DOHH2 (cell line): ENCODE results near the gene SLAIN1.

Experiments used
- H3F3A ChIP-seq: fragments of 200-600 bp; sonication (generic), shearing (Covaris generic); 2 replicates; pipeline ENCODE4 v1.6.0; 2016; ENCODE audit warnings: antibody characterized with exemption, mild to moderate bottlenecking; ENCODE audit not compliant: control insufficient read depth, insufficient read depth
- H3K27ac ChIP-seq: fragments of 200-600 bp; sonication (generic); 2 replicates; pipeline ENCODE4 v1.5.1; 2014; ENCODE audit warnings: low read depth, mild to moderate bottlenecking, low read length, moderate library complexity
- H3K27me3 ChIP-seq: fragments of 200-600 bp; sonication (generic); 2 replicates; pipeline ENCODE4 v1.6.1; 2014; ENCODE audit warnings: mild to moderate bottlenecking, low read length, mixed read lengths; ENCODE audit not compliant: control insufficient read depth
- H3K36me3 ChIP-seq: fragments of 200-600 bp; sonication (generic); 2 replicates; pipeline ENCODE4 v1.6.1; 2014; ENCODE audit warnings: mild to moderate bottlenecking, low read length, moderate library complexity, mixed read lengths; ENCODE audit not compliant: control insufficient read depth
- H3K4me1 ChIP-seq: fragments of 200-600 bp; sonication (generic); 2 replicates; pipeline ENCODE4 v1.6.1; 2014; ENCODE audit warnings: mild to moderate bottlenecking, low read length, mixed read lengths; ENCODE audit not compliant: control insufficient read depth
- H3K4me2 ChIP-seq: fragments of 200-600 bp; sonication (generic); 2 replicates; pipeline ENCODE4 v1.6.0; 2014; ENCODE audit warnings: mild to moderate bottlenecking, low read length, moderate library complexity
- H3K4me3 ChIP-seq: fragments of 200-600 bp; sonication (generic); 2 replicates; pipeline ENCODE4 v1.5.1; 2014; ENCODE audit warnings: mild to moderate bottlenecking, low read length, mixed read lengths
- H3K79me2 ChIP-seq: fragments of 200-600 bp; sonication (generic); 2 replicates; pipeline ENCODE4 v1.6.1; 2014; ENCODE audit warnings: mild to moderate bottlenecking, low read length, mixed read lengths; ENCODE audit not compliant: control insufficient read depth
- H3K9me2 ChIP-seq: fragments of 200-600 bp; sonication (generic); replicated peaks from 2 replicates; pipeline ENCODE4 v1.6.1; 2014; ENCODE audit warnings: mild to moderate bottlenecking, low read length, mixed read lengths; ENCODE audit not compliant: control insufficient read depth
- H3K9me3 ChIP-seq: fragments of 200-600 bp; sonication (generic); 2 replicates; pipeline ENCODE4 v1.6.1; 2014; ENCODE audit warnings: antibody characterized with exemption, low read length, mixed read lengths; ENCODE audit not compliant: control insufficient read depth, insufficient read depth
- H4K20me1 ChIP-seq: fragments of 200-600 bp; sonication (generic); 2 replicates; pipeline ENCODE4 v1.6.0; 2014; ENCODE audit warnings: low read depth, mild to moderate bottlenecking, antibody characterized with exemption, low read length, moderate library complexity; ENCODE audit not compliant: control insufficient read depth, insufficient read depth
- CTCF ChIP-seq: fragments of 200-600 bp; sonication (generic); IDR thresholded peaks from one replicate; pipeline ENCODE4 v1.5.1; 2014; ENCODE audit warnings: antibody characterized with exemption, mild to moderate bottlenecking, low read depth, low read length; ENCODE audit not compliant: poor library complexity, severe bottlenecking
- EZH2phosphoT487 ChIP-seq: fragments of 200-600 bp; sonication (generic); IDR thresholded peaks from 2 replicates; pipeline ENCODE4 v1.6.1; 2017; ENCODE audit warnings: borderline replicate concordance, mild to moderate bottlenecking, antibody characterized with exemption, low read length, moderate library complexity, mixed read lengths

The SLAIN1 gene

DNA sequence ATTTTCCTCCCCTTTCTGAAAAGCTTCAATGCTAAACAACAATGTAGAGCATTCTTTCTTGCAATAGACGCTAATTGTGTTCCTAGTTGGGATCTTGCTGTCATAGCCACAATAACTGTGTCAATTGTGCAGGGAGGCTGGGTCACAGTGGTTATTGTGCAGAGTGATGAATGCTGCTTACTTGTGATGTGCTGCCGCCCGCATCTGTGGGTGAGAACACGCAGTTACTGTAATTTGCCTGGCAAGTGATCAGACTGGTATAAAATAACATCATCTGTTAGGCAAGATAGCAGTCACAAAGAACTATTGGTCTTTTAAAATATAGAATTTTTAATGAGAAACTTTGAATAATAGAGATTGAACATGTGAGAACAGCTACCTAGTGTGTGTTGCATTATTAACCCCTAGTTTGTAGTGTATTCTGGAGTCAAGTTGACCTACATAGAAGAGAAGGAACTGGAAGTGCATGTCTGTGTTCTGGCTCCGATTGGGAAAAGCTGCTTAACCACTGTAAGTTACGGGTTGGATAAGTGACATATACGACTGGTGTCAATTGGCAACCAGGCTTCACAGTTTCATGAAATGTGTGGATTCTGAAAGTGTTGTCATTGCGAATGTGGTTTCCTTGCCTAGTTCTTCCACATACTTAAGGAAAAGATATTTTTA is 43.6 kb downstream of the SLAIN1 start:
- Histone ChIP-seq H3K79me2 (no peaks in the 10 kb centered on the region), H3K27ac (no peak overlapping the region), H3K9me3 (no peaks in the 10 kb centered on the region), H3K27me3 (no peaks in the 10 kb centered on the region), H3K9me2 (no peaks in the 10 kb centered on the region), H3F3A (no peaks in the 10 kb centered on the region), H3K4me3 (no peak overlapping the region), H3K36me3 (peaks cover 14% of the 10 kb centered on the region), H4K20me1 (no peaks in the 10 kb centered on the region), H3K4me2 (no peak overlapping the region), H3K4me1 (no peaks in the 10 kb centered on the region)
- TF ChIP-seq CTCF = no peak
- no peak for TF ChIP-seq EZH2phosphoT487

- Histone ChIP-seq H3K4me2 (no peak overlapping the region), H3K27me3 (no peaks in the 10 kb centered on the region), H4K20me1 (no peaks in the 10 kb centered on the region), H3K79me2 (no peaks in the 10 kb centered on the region), H3F3A (no peaks in the 10 kb centered on the region), H3K4me3 (no peak overlapping the region), H3K36me3 (peaks cover 15% of the 10 kb centered on the region), H3K4me1 (no peaks in the 10 kb centered on the region), H3K9me2 (no peaks in the 10 kb centered on the region), H3K9me3 (no peaks in the 10 kb centered on the region), H3K27ac (no peak overlapping the region)
- TF ChIP-seq EZH2phosphoT487 (no peak), CTCF (no peak)
Observed at GRCh38 chr13:77741597-77741972, 44.1 kb downstream of the SLAIN1 start.

- no peaks in the 10 kb centered on the region for H3K4me1 ChIP-seq
- no peak overlapping the region for H3K4me3 ChIP-seq
- no peaks in the 10 kb centered on the region for H3F3A ChIP-seq
- H3K79me2 ChIP-seq = no peaks in the 10 kb centered on the region
- H3K9me3 ChIP-seq = no peaks in the 10 kb centered on the region
- TF ChIP-seq CTCF (no peak), EZH2phosphoT487 (no peak)
- no peaks in the 10 kb centered on the region for H3K27me3 ChIP-seq
- no peak overlapping the region for H3K4me2 ChIP-seq
- H3K9me2 ChIP-seq = no peaks in the 10 kb centered on the region
- no peaks in the 10 kb centered on the region for H4K20me1 ChIP-seq
- no peak overlapping the region for H3K27ac ChIP-seq
- H3K36me3 ChIP-seq = peaks cover 20% of the 10 kb centered on the region
Observed at GRCh38 chr13:77742801-77743200, 45.3 kb downstream of the SLAIN1 start.
